ENCODE results near the gene NALCN. TPM values are rescaled to one million over a fixed set of nuclear protein-coding genes. Genes with fewer than 3 reads are reported as not detected.

The NALCN gene
- total RNA-seq, result 30.2 and 36.4 TPM in 2 replicates

DNA sequence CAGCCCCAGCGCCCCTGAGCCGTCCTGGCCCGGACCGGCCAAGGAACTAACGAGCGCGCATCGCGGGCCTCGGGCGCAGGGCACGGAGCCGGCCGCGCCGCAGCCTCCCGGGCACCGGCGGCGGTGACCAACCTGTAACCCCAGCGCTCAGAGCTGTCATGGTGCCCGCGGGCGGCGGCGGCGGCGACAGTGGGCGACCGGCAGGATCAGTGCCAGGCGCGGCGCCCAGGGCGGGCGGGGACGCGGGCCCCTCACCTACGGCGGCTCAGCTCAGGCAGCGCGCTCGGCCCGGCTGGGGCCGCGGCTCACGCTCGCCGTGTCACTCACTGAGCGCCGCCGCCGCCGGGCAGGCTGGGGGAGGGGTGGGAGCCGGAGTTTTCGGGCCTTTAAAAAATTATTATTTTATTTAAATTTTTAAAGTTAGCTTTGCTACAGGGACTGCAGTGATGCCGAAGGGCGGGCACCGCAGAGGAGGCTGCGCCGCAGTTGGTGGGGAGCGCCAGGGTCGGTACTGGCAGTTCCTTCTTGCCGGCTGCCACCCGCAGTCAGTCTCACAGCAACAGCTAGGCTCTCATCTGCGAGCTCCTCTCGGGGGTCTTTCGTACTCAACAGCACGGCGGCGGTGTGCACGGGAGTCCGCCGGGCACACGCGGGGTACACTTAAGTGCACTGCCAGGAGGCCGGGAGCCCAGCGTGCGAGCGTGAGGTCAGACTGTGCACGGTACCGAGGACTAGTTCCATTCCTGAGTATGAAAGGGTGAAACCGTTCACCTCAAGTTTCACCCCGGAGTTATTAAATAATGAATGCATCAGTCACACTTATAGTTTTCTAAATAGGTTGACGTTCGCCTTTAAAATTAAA, at the start of gene NALCN:
TSS of gene NALCN (minus strand) at position 328 of the 862 bp plus-strand sequence. CDS start 17,382 bp downstream, outside the sequence.

DNA sequence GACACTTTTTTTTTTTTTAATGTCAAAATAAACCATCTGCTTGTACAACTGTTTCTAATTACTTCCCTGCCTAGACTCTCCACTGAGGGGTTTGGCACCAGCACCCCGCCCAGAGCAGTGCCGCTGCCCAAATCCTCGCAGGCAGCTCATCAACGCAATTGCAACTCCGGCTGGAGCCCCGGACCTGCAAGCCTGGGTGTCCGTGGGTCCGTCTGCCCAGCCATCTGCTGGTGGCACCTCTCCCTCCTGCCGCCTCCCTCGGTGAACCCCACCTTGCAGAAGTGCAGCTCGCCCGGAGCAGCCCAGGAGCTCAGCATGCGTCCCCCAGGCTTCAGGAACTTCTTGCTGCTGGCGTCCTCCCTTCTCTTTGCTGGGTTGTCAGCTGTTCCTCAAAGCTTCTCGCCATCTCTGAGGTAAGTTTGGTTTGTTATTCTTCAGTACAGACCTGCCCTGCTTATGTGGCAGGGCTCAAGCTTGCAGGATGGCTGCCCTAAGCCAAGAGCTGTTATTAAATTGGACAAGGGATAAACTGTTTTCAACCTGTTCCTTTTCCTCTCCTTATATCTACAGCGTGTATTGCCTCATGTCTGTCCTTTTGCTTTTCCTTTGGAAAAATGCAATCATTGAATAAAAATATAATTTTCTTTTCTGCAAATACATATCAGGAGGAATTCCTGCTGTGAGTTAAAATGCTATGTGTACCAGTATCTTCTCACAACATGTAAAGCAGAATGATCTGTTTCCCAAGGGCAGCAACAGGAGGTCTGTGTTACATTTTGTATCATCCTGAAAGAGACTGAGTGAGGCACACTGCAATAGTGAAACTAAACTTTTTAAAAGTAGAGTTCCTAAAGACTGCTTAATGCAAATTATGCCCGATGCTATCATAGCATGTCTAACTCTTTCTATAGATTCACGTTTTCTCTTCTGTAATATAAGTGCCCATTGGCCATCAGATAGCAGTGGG, 36.5 kb upstream of the NALCN start, which contains the start of gene ITGBL1:
TSS of gene ITGBL1 (plus strand) at position 157 of the 967 bp plus-strand sequence. CDS start at position 316, 159 bp downstream.

Other genes with a start within 250 kb of the NALCN start
- gene ITGBL1, start 36.2 kb upstream of the NALCN start, total RNA-seq, result 10.7 and 16.3 TPM in 2 replicates

Data from dermis lymphatic vessel endothelial cell (primary cell).